Activated CD8-positive, alpha-beta memory T cell treated with anti-CD3 and anti-CD28 coated beads for 4 hours (primary cell): ENCODE results near the gene KLHL29.

Source experiments
- DNase-seq, 2 donors: peaks; one replicate each; pipeline ENCODE4 v3.0.0-alpha.2; 2020; ENCODE audit warnings: low read depth in 2 of 2

Gene KLHL29

DNA sequence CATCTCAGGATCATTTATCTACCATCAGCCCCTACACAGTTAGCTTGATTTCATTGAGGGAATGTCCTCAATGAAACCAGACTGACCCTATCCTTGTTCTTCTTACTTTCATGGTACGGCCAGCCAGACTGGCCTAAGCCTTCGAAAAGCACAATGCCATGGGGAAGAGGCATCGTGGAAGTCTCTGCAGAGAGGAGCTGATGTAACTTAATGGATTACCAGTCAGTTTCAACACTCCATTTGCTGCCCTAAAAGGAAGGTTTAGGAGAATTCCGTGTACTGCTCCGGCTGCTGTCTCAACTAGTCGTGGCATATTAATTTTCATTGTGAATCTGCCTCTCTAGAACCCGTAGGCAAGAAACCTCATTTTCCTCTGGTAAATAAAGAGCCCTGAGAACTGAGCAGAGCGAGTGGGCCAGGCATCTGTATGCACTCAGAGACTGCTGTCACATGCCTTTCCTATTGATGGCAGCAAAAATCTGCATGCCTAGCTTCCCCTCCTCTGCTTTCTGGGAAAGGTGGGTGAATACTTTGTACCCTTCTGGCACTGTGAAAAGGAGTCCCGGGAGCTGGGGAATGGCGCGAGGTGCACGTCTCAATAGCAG is 184.9 kb downstream of the KLHL29 start:
- DNase-seq, result no peak

DNA sequence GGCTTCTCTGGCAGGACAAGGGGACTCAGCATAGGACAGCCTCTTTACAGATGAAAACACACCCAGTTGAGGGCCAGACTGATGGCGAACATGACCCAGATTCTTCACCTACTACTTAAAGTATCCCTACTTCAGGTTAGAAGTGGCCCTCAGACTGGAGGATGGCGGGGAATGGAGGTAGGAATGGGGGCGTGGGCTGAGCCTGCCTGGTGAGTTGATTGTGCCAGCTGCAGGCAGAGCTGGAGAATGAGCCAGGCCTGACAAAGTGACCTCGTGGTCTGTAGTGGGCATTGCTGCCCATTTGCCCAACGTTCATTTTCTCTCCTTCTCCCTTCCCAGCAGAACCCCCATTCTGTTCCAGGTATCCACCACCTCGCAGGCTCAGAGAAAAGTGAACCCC is 186.1 kb downstream of the KLHL29 start:
- no peak for DNase-seq

DNA sequence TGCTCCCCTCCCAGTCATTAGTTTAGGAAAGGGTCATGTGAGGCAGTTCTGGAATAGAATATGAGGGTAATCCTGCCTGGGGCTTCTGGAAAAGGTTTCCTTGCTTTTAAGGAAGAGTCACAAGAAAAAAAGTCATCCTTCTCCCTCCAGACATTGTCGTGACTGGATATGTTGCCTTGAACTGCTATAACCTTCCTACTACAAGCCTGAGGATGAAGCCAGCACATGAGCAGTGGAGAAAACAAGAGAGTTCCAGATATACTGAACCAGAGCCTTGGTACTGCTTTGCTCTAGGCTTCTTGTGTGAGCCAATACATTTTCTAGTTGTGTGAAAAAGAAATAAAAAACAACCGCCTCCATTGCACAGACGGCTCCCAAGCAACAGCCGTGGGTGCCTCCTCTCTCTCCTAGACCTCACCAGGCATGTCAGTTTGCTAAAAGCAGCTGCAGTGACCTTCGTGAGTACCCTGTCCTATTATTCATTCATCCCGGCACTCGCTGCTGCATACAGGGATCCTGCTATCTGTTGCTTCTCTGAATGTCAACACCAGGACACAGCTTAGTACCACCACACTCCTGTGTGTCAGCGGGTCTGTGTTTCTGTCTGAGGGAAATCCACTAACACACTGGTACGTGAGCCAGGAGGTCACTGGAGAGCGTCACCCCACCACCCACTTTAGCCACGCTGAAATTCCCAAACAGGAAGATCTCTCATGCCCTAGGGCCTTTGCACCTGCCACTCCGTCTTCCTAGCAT is 186.7 kb downstream of the KLHL29 start:
- DNase-seq, result no peak

DNA sequence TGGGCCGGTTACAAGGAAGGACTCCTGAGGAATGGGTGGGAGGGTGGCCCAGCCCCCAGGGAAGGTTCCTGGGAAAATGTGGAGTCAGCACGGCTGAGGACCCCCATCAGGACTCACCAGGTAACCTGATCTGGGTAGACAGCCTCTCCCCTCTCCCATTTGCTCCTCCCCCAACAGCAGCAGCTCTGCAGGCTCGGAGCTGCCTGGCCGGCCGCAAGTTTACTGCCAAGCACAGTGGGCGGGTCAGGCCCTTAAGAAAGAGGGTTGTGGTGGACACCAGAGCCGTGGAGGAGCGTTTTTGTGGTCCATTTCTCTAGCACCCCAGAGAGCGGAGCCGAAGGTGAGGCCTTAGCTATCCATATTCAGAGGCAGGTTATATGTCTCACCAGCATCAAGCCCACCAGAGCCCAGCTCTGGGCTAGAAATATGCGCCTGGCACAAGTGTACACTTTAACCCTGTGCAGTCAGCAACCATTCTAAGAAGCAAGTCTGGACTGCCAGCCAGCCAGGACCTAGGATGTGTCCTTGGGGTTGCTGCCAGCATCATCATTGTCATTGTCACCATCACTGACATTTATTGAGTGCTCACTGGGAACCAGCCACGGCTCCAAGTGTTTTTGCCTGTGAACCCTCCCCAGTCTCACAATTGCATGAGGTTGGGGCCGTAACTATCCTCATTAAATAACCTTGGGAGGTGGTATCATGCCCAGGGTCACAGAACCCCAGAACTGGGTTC is 190.1 kb downstream of the KLHL29 start:
- no peak for DNase-seq

DNA sequence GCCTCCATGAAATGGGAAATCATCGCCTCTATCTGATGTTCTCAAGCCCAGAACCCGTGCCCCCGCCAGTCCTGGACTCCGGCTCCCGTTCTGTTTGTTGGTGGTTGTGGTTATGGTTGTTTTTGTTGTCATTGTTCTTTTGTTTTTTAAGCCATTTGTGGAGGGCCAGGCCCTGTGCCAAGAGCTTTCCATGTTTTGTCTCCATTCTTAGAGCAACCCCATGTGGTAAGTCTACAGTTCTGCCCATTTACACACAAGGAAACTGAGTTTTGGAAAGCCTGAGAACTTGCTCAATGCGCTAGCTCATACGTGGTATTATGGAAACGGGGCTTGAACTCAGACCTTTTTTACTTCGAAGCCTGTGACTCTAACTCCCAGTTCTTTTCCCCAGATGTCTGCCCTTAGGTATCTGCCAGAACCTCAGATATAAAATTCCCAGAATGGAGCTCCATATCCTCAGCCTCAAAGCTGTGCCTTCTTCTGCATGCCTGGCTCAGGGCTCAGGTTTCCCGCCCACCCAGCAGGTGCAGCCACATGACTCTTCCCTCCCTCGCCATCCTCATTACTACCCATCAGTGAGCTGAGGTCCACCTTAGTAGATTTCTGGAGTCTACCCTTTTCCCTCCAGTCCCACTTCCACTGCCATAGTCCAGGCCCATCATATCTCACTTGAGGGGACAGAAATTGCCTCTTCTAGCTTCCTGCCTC is 194.1 kb downstream of the KLHL29 start:
- no peak for DNase-seq

DNA sequence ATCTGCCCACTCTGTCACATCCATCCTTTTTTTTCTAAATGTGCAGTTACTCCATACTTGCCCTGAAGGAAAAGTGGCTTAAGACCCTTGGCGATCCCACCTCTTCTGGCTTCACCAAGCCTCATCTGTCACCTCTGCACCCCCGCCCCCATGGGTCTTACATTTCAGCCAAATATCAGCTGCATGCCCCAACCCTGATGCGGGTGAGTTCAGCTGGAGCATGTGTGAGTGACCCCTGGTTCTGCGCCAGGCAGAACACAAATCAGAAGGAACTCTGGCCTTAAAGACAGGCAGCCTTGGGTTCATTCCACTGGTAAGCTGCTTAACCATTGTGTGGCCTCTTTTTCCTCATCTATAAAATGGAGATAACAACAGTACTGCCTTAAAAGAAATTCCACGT is 194.7 kb downstream of the KLHL29 start:
- no peak for DNase-seq

DNA sequence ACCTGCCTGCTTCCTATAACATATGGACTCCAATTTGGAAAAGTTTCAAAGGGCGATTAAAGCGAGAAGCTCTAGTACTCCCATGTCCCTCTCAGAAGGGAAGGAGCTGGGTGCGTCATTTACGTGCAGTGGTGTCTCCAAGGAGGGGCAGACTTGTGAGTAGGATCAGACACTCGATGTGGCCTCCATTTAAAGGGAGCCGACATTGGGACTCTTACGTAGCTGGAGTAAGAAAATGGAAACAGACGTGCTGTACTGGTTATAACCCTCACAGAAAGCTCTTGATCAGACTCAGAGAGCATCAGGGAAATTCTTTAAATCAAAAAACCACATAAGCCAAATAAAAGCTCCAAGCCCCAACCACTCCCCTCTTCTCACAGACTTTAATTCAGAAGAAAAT is 198.5 kb downstream of the KLHL29 start:
- DNase-seq, result no peak

DNA sequence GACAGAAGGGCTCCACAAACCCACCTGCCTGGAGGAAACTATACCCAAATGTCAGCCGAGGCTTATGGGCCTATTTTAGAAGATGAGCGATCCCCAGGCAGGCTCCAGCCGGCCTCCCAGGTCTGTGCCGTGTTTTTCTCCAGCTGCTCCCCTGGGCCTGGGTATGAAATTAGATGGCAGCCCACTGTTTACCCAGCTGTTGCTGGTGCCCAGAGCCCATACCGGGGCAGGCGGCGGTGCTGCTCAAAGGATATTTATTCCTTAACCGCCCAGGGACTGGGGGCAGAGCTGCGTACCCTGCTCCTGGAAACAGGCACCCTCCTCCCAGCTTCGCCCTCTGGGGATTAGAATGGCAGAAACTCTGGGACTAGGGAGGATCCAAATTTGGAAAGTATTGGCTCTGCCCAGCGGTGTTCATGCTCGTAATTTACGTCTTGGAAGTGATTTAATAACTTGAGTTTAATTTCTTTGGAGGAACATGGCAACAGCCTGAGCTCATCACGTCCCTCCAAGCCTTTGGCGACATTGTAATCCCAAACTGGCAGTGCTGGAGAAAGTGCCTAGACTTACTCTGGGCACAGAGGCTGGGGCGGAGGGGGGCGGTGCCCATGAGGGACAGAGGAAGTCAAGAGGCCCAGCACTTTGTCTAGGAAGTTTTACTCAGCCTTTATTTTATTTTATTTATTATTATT is 199.2 kb downstream of the KLHL29 start:
- no peak for DNase-seq

DNA sequence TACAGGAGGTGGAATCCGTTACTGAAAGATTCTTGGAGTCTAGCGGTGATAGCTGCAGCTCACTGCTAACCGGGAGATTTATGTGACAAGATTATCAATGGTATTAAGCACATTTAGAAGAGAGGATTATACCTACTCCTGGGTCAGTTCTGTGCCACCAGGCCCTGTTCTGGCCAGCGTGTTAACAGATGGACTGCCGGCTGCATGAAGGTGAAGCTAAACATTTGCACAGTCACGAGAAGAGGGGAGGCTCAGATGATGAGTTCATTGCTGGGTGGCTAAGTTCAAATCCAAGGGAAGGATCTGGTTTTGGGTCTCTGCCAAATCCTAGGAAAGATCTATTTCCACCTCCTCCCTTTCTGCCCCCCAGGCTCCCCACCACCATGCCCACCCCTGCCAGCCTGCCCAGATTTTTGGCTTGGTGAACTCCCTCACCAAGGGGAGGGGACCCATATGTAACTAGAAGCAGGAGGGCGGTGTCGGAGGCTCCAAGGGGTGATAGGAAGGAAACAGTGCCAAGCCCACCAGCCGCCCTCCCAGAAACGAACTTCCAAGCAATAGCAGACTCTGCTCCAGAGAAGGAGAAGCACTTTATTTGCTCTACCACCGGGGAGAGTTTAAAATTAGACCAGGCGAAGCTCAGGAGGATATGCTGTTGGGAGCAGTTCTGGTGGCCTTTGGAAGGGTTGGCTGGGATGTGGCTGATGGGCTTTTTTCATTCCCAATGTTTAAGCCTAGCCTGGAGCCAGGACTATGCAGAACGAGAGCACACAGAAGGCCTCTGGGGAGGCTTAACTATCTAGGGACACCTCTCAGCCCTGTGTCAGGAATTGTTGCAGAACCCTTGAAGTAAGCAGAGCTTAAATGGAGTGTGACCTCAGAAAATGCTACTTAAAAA is 200.5 kb downstream of the KLHL29 start:
- DNase-seq, result no peak

DNA sequence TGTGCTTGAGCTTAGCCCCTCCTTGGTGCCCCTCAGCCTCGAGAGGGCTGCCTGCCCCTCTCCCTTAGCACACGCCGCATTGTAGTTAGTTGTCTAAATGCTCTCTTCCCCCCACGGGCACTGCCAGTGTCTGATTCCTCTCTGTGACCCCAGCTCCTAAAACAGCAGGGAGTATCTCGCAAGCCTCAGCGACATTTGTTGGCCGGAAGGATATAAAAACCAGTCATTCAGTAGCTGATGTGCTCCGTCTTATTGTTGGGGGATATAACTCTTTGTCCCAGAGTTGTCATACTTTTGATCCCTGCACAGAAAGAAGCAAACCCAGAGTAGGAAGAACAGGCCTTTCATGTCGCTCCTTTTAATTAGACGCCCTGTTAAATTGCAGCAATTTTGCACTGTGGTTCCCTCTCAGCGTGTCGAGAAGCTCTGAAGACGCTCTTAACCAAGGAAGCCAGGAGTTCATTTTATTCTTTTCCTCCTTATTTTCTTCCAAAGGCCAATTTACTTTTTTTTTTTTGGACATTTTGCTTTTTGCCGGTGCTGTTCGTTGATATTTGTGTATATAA is 201.8 kb downstream of the KLHL29 start:
- DNase-seq, result no peak

DNA sequence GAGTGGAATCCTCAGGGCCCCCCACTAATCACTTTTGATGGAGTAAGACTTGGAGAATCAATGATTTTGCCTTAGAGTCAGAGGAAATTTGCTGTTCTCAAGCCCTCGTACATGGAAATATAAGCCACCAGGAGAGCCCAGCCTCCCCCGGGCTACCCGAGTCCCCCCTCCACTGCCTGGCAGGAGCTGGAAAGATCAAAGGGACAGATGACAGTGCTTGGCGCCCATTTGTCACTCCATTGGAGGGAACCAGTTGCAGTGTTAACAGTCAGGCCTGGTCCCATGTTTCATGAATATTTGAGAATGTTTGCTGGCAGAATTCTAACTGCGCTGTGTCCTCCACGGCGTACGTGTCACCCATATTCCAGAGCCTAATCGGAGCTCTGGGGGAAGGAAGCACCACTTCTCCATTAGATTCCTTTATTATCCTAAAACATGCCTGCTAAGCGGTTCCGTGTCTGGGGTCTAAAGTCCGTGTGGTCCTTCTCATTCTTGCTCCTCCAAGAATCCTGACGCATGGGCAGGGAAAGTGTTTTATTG is 202.4 kb downstream of the KLHL29 start:
- DNase-seq, result no peak

DNA sequence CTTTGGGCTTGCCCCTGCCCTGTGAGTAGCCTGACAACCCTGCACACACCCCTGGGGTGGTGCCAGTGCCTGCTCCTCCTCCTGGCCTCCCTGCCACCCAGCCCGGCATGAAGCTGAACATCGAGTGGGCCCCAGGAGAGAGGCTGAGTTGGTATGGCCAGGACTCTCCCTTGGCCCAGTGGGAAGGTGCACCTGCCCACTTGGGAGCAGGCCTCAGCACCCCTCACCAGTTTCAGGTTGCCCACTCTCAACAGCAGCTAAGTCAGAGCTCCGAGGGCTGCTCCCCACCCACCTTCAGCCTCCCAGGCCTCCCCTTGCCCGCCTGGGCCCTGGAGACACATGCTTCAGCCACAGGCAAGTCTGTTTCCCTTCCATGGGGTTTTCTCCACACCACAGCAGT is 203.1 kb downstream of the KLHL29 start:
- no peak for DNase-seq

DNA sequence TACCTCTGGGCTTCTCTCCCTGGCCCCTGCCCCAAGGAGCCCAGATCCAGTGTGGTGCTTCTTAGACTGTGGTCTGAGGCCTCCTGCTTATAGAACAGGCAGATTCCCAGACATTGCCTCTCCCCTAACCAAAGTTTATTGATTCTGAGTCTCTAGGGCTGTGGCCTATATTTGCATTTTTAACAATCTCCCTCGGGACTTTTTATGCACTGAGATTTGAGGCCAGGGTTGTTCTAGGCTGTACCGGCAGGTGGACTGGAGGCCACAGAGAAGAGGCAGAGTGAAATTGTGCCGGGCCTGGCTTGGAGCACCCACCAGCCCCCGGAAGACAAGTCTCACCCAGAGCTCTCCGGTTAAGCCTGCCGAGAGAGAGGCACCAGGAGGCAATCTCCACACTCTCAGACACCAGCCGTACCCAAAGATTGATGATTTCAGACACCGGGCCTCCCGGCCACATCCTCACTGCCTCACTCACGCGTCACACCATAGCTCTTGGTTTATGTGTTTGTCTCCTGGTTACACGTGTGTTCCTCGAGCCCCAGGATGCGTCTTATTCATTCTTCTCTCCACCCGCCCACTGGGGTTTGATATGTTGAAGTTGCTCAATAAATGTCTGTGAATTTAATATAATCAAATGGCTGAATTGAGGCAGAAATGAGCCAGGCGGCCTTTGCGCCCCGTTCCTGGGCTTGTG is 203.7 kb downstream of the KLHL29 start:
- no peak for DNase-seq

DNA sequence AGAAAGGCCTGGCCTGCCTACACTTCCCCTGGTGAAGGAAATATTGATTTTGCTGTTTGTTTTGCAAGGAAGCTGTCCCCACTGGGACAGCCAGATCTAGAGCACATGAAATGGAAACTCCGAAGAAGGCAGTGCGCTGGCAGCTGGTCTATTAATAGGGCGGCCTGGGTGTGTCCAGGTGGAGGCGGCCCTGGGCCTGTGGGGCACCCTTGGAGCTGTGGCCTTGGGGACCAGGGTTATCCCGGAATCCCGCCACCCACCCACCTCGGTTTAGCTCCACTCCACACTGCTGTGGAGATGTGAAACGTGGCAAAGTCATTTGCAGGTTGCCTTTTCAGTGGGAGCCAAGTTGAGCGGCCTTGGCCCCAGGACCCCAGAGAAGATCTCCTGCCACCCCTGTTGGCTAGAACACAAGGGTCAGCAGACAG is 204.3 kb downstream of the KLHL29 start:
- no peak for DNase-seq

DNA sequence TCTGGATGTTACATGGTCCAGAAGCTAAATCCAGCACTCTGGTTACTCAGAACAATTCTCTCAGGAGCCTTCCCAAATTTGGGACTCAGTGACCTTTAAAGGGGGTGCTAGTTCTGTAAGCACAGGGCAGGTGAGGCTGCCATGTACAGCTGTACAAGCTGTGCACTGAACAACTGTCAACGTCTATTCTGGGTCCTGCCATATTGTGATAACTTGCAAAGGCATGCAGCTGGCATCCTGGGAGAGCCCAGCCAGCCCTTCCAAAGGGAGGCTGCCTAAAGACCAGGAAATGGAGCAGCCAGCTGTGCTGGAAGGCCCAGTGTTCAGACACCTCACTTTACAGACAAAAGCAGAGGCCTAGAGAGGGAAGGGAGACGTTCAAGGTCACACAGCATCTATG is 204.8 kb downstream of the KLHL29 start:
- DNase-seq, result no peak

DNA sequence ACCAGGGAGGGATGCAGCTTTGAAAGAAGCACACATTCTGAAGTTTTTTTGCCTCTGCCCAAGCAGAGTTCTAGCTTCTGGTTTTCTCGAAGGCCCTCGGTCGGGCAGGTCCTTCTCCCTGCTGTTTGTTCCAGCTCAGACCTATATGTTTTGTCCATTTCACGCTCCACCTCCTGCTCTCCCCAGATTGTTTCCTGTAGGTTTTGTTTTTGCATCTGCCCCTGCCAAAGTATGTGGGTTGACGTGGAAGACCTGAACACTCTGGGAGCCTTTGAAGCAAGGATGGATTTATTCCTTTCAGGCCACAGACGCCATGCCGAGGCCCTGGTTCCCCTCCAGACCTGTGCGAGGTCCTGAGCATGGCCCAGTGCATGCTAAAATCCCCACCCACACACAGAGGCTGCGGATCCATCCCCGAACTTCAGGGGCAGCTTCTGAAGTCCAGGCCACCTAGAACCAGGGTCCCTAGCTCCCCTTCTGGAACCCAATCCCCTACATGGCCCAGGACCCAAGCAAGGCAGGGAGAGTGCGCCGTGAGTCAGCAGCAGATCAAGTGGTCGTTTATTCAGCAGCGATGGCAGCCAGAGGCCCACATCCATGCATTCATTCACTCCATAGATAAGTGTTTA is 205.4 kb downstream of the KLHL29 start:
- no peak for DNase-seq

DNA sequence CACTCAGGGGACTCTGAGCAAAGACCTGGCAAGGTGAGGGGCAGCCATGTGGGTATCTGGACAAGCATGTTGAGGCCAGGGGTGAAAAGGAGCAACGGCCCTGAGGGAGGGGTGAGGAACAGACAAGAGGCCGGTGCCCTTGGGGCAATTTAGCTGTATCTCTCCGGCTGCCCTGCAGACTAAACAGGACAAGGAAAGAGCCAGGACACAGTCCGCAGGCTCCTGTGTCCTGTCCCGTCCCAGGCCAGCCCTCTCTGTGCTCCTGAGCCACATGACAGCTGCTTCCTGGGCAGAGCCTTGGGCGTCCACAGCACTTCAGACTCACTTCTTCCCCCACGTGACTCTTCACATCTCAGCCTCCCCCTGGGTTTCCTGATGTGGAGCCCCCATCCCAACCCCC is 206.1 kb downstream of the KLHL29 start:
- DNase-seq, result no peak

DNA sequence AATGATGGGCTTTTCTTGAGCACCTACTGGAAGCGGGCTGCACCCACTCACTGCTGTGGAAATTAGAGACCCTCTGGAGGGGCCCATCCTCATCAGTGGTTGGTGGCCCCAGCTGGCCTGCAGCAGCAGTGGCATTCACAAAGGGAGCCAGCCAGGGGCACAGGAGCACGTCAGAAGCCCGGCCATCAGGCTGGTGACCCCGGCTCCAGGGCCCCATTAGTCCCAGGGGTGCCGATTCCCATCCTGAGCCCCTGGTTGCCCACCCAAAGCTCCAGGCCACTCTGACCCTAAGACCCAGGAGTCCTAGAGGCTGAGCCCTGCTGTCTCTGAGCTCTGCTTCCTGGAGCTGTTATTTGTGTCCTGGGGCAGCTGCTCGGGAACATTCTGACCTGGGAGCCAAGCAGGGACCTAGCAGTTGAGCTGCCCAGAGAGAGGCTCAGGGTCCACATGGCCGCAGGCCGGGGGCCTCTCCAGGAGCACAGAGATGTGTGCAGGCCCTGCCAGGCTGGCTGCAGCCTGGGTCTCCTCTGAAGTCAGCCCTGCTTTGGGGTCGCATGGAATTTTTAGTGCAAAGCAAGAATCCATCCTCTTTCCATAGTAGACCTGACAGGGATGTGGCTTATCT is 207.2 kb downstream of the KLHL29 start:
- no peak for DNase-seq
